CD4-positive, alpha-beta T cell treated with Interleukin-17A for 4 hours (primary cell): ENCODE results near the gene TAF1L.
"Not testable (repeated sequence)": the region's sequence is repeated elsewhere in the genome, so short reads cannot be mapped to it uniquely, and the experiment has no call there.

Experiments used
- DNase-seq: peaks from one replicate; pipeline ENCODE4 v3.0.0-alpha.2; 2020; ENCODE audit warnings: mixed read lengths

The TAF1L gene

GRCh38 chr9:32635362-32635761, at the start of gene TAF1L:
Gene TAF1L (minus strand): TSS chr9:32635669. CDS start chr9:32635579, 90 bp downstream.
- DNase-seq: no peak

GRCh38 chr9:32681751-32682150, 46.3 kb upstream of the TAF1L start:
- no peak for DNase-seq

- DNase-seq: no peak
Observed at GRCh38 chr9:32677931-32678330, 42.5 kb upstream of the TAF1L start.

- no peak for DNase-seq
Observed at GRCh38 chr9:32672469-32672868, 37.0 kb upstream of the TAF1L start.

- no peak for DNase-seq
Observed at GRCh38 chr9:32671333-32671732, 35.9 kb upstream of the TAF1L start.

GRCh38 chr9:32665101-32665500, 29.6 kb upstream of the TAF1L start:
- no peak for DNase-seq

- DNase-seq: no peak
Observed at GRCh38 chr9:32663741-32664140, 28.3 kb upstream of the TAF1L start.

- DNase-seq: no peak
Observed at GRCh38 chr9:32647671-32648070, 12.2 kb upstream of the TAF1L start.

GRCh38 chr9:32644698-32645097, 9.2 kb upstream of the TAF1L start:
- DNase-seq: no peak

- DNase-seq: not testable (repeated sequence)
Observed at GRCh38 chr9:32633151-32633550, 2.3 kb downstream of the TAF1L start.

GRCh38 chr9:32631991-32632390, 3.5 kb downstream of the TAF1L start:
- DNase-seq: no peak

- no peak for DNase-seq
Observed at GRCh38 chr9:32627394-32627954, 8.0 kb downstream of the TAF1L start.

- DNase-seq: no peak
Observed at GRCh38 chr9:32625320-32625719, 10.1 kb downstream of the TAF1L start.

GRCh38 chr9:32622948-32623347, 12.5 kb downstream of the TAF1L start:
- DNase-seq: no peak

GRCh38 chr9:32618261-32618660, 17.2 kb downstream of the TAF1L start:
- no peak for DNase-seq

GRCh38 chr9:32606811-32607210, 28.7 kb downstream of the TAF1L start:
- no peak for DNase-seq

GRCh38 chr9:32603914-32604852, 31.3 kb downstream of the TAF1L start:
- DNase-seq: no peak

GRCh38 chr9:32599021-32599420, 36.4 kb downstream of the TAF1L start:
- not testable (repeated sequence) for DNase-seq

- DNase-seq: no peak
Observed at GRCh38 chr9:32596936-32597335, 38.5 kb downstream of the TAF1L start.

GRCh38 chr9:32596096-32596865, 39.2 kb downstream of the TAF1L start:
- DNase-seq: no peak

GRCh38 chr9:32590898-32591297, 44.6 kb downstream of the TAF1L start:
- no peak for DNase-seq

- no peak for DNase-seq
Observed at GRCh38 chr9:32590476-32590875, 45.0 kb downstream of the TAF1L start.

- DNase-seq: no peak
Observed at GRCh38 chr9:32589083-32589723, 46.3 kb downstream of the TAF1L start.
